Right lung (tissue), 10 donors: ENCODE data around the gene TAF4. TPM values are rescaled to one million over a fixed set of nuclear protein-coding genes. Genes with fewer than 3 reads are reported as not detected.
"Not testable (repeated sequence)": the region's sequence is repeated elsewhere in the genome, so short reads cannot be mapped to it uniquely, and the experiment has no call there.

Source experiments
- DNase-seq, 2 donors: peaks; one replicate each; pipeline ENCODE4 v3.0.0-alpha.2; 2013
- long read RNA-seq, 8 donors: transcript quantifications; one replicate each; lab custom pipeline, GENCODE V29; 2026
- polyA plus RNA-seq, 5 donors: library from polyadenylated mRNA; unstranded; fragments of 120-200 nt; gene quantifications; one replicate each; pipeline versions ENCODE4 v1.2.1 to v1.2.3, GENCODE V29; 2013; ENCODE audit warnings: inconsistent platforms in 1 of 5, low replicate concordance in 1 of 5; ENCODE audit not compliant: insufficient read length in 5 of 5, insufficient read depth in 1 of 5

TAF4 gene, protein sequence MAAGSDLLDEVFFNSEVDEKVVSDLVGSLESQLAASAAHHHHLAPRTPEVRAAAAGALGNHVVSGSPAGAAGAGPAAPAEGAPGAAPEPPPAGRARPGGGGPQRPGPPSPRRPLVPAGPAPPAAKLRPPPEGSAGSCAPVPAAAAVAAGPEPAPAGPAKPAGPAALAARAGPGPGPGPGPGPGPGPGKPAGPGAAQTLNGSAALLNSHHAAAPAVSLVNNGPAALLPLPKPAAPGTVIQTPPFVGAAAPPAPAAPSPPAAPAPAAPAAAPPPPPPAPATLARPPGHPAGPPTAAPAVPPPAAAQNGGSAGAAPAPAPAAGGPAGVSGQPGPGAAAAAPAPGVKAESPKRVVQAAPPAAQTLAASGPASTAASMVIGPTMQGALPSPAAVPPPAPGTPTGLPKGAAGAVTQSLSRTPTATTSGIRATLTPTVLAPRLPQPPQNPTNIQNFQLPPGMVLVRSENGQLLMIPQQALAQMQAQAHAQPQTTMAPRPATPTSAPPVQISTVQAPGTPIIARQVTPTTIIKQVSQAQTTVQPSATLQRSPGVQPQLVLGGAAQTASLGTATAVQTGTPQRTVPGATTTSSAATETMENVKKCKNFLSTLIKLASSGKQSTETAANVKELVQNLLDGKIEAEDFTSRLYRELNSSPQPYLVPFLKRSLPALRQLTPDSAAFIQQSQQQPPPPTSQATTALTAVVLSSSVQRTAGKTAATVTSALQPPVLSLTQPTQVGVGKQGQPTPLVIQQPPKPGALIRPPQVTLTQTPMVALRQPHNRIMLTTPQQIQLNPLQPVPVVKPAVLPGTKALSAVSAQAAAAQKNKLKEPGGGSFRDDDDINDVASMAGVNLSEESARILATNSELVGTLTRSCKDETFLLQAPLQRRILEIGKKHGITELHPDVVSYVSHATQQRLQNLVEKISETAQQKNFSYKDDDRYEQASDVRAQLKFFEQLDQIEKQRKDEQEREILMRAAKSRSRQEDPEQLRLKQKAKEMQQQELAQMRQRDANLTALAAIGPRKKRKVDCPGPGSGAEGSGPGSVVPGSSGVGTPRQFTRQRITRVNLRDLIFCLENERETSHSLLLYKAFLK
- 10 to 100 TPM; 13.0 to 17.7 (median 15.9) TPM for polyA plus RNA-seq
- long read RNA-seq, donor 1, partial matches to known transcripts, result 0 of 1 reads
- long read RNA-seq, donor 1, other reads (novel, unspliced or antisense), result 0 of 1 reads
- long read RNA-seq, donor 2, full-length matches to known transcripts, result 1 of 1 reads
- long read RNA-seq, donor 2, partial matches to known transcripts, result 0 of 1 reads
- long read RNA-seq, donor 2, other reads (novel, unspliced or antisense), result 0 of 1 reads
- long read RNA-seq, donor 3, result 0 reads
- long read RNA-seq, donor 4, partial matches to known transcripts, result 0 of 2 reads
- long read RNA-seq, donor 4, other reads (novel, unspliced or antisense), result 0 of 2 reads
- long read RNA-seq, donor 5, partial matches to known transcripts, result 0 of 1 reads
- long read RNA-seq, donor 5, other reads (novel, unspliced or antisense), result 0 of 1 reads
- long read RNA-seq, donor 6, result 0 reads
- long read RNA-seq, donor 7, transcript TAF4-208 (1 exons, 2,487 nt), result major isoform, 6 of 6 reads
- long read RNA-seq, donor 7, partial matches to known transcripts, result 0 of 6 reads
- long read RNA-seq, donor 7, other reads (novel, unspliced or antisense), result 0 of 6 reads
- long read RNA-seq, donor 8, result 0 reads

DNA sequence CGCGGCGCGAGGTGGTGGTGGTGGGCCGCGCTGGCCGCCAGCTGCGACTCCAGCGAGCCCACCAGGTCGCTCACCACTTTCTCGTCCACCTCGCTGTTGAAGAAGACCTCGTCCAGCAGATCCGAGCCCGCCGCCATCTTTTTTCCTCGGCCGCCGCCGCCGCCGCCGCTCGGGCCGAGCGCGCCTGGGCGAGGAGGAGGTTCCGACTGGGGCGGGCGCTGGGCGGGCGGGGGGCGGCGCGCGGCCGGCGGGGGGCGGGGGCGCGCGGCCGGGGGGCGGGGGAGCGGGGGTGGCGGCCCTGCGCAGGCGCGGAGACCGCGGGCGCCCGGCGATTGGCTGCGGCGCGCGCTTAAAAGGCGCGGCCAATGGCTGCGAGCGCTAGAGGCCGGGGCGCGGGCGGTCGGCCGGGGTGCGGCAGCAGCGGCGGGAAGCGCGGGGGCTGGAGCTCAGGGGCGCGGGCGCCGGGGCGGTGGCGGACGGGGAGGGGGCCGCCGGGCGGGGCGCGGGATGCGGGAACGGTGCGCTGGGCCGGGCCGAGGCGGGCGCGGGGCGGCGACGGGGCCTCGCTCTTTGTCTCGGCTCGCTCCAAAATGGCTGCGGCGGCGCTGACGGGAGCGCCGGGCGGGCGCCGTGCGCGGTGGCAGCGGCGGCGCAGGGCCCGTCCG, at the start of gene TAF4:
TSS of gene TAF4 (minus strand) at position 208 of the 665 bp plus-strand sequence. CDS start at position 137, 71 bp downstream.
- DNase-seq, result peak; percentile 66 to 74

DNA sequence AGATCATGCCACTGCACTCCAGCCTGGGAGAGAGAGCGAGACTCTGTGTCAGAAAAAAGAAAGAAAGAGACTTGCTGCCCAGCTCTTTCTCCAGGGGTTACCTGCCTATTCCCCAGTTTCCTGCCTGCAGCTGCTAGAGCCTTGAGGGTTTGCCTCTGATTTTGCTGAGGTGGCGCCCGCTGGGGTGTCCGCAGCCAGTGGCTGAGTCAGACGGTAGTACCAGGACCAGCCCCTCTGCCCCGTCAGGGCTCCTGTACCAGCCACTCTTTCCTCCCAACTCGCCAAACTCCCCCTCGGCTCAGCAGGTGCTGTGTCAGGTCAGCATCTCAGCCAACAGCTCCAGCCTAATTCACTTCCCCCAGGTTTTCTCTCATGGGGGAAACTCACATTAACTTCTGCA, 49.2 kb upstream of the TAF4 start:
- DNase-seq, result no peak

DNA sequence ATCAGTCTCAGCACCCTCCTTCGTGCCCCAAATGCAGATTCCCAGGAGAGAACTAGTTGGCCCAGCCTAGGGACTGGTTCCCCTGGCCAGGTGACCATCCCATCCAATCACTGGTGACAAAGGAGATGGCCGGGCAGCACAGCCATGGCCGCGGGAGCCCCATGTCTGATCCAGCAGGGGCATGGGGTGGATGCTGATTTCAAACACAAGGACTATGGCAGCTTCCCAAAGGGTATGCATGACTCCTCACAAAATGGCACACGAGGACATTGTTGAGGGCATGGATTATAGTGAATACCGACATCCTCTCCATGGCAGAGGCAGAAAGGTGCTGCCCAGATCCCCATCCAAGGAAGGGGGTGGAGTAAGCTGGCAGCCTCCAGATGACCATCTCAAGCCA, 46.7 kb upstream of the TAF4 start:
- DNase-seq, result no peak

DNA sequence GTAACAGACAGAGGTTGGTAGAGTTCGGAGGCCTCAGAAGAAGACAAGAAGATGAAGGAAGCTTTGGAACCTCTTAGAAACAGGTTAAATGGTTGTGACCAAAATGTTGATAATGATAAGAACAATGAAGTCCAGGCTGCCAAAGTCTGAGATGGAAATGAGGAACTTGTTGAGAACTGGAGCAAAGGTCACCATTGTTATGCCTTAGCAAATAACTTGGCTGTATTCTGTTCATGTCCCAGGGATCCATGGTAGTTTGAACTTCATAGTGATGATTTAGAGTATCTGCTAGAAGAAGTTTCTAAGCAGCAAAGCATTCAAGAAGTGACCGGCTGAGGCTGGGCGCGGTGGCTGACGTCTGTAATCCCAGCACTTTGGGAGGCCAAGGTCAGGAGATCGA, 45.5 kb upstream of the TAF4 start:
- no peak for DNase-seq

DNA sequence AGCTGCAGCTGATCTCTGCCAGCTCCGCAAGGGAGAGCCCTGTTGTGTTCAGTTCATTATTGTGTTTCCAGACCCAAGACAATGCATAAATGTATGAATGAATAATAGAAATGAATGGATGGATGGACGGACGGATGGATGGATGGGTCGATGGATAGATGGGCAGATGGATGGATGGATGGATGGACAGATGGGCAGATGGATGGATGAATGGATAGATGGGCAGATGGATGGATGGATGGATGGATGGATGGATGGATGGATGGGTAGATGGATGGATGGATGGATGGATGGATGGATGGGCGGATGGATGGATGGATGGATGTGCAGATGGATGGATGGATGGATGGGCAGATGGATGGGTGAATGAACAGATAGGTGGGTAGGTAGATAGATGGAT, 39.9 kb upstream of the TAF4 start:
- DNase-seq, result no peak

DNA sequence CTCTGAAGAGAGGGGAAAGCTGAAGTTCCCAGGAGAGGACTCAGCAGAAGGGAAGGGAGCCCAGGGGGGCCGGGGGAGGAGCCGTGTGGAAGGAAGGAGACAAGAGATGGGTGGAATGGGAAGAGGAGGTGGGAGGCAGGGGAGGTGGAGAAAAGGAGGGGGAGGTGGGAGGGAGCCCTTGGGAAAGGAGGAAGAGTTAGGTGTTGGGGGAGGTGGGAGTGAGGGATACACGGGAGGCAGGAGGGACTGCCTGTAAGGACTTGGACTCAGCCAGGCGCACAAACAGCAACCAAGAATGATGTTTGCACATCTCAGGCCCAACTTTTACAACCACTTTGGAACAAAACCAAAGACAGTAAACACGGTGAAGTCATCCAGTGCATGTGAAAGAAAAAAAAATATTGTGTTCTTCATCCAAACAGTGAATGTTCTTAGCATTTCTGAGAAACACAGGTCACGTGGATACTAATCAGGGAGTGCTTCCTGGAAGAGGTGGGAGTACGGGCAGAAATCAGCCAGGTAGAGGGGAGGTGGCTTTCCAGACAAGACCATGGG, 39.2 kb upstream of the TAF4 start:
- DNase-seq, result no peak

DNA sequence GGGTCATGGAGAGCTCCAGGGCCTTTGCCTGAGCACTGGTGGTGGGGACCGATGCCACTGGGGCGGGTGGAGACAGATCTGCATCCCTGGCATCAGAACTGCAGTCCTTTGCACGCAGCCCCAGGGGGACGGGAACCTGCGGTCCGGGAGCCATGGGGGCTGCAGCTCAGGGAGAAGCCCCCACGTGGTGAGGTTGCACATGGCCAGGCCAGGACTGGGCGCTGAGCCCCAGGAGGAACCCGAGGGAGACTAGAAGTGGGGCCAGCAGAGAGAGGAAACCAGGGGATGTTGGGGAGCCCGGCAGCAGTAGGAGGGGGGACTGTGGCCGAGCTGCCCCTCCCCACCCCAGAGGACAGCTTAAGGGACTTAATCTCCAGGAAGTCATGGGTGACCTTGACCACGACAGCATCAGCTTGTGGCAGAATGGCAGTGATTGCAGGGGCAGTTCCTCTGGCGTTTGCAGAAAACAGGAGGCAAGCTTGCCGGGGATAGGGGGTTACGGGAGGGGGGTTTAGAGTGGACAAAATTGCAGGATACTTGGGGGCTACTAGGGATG, 38.6 kb upstream of the TAF4 start:
- no peak for DNase-seq

DNA sequence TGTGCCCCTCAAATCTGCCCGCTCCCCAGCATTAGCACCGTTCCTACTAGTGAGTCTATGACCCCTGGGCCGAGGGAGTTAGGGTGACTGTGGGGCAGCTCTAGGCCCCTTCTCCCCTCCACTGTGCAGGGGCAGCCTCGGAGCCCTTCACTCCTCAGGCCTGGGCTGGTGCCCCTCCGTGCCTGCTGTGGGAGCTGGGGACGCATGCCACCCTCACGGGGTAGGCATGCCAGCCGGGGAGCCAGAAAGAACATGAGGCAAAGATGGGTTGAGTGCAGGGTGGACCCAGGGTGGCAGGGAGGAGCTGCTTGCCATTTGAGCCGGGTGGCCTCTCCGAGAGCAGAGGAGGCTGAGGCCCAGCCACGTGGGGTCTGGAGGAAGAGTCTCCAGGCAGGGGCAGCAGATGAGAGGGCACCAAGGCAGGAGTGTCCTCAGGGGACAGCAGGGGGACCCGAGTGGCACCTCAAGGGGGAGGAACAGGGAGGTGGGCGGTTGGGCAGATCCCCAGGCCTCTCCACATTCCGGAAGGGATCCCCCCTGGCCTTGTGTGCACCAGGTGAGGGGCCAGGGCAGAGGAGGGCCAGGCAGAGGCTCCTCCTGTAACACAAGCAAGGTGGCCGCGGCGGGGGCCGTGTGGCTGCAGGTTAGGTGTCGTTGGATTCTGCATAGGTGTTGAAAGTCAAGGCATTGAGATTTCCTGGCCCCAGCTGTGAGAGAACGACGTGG, 38.0 kb upstream of the TAF4 start:
- no peak for DNase-seq

DNA sequence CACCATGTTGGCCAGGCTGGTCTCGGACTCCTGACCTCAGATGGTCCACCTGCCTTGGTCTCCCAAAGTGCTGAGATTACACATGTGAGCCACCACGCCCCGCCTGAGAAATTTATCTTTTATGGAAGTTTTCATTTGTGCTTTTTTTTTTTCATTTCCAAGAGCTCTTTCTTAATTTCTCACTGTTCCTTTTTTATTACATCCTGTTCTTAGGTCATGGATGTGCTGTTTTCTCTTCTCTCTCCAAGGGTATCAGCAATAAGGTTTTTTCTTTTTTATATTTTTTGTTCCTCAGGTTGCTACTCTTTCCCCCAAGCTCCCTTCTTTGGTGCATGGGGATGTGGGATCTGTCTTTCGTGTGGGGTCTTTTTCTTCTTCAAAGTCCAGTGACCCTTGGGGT, 35.4 kb upstream of the TAF4 start:
- DNase-seq, result no peak

DNA sequence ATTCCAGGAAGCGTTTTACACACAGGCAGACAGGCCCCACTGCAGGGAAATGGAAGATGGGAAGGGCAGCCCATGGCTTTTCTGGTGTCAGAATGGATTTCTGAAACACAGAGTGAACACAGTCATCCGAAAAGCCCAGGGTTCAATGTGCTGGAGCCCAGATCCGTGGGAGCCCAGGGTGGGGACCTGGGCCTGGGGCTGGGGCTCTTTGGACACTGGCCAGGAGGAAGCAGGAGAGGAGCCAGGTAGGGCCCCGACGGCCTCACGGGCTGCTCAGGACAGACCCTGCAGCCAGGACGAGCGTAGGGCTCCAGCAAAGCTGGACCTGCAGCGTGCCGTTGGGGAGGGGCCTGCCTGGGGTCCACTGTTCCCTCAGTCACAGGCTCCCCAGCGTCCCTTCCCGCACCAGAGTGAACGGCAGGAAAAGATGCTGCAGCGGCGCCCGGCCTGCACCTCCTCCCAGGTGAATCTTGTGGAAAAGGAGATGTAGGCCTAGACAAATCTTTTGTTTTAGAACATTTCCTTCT, 32.3 kb upstream of the TAF4 start:
- DNase-seq, result no peak

DNA sequence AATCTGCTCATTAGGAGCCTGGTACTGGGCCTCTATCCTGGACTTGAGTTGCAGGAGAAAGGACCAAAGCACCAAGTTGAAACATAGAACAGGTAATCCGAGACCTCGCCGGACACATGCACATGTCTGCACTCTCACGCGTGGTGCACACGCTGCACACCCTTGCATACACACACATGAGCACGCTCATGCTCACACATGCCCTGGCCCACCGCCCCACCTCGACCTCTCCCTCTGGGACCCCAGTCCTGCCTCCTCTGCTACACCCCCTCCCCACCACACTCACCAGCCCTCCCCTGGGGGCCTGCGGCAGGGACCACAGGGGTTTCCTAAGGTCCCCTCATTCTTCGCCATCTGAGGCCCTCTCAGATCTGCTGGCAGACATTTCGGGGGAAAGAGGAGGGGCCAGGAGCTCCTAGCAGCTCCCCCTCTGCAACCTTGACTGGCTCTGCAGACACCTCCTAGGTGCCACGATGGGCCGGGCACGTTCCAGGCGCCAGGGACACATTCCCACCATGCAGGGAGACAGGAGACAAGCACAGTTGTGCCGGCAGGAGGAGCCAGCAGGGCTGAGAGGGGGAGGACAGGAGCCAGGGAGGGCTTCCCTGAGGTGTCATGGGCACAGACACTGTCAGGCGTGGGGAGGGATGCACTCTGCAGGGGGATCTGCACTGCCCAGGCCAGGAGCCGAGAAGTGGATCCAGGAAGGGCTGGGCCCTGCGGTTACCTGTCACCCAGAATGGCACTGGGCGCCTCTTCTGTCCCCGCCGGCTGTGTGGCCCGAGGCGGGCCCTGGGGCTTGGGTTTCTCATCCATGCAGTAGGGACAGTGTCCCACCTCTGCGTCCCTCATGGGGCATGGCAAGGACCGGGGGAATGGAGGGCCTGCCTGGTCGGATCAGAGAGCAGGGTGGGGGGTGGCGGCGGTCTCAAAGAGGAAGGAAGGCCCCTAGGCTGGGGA, 31.0 kb upstream of the TAF4 start:
- DNase-seq, result no peak

DNA sequence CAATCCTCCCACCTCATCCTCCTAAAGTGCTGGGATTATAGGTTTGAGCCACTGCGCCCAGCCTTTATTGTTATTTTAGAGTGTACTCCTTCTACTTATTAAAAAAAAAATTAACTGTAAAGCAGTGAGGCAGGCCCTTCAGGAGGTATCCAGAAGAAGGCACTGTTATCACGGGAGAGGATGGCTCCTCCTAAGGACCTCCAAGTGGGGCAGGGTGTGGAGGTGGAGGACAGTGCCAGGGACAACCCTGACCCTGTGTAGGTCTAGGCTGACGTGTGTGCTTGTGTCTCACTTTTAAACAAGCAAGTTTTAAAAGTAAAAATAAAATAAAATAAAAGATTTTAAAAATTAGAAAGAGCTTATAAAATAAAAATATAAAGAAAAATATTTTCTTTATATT, 23.7 kb upstream of the TAF4 start:
- DNase-seq, result no peak

DNA sequence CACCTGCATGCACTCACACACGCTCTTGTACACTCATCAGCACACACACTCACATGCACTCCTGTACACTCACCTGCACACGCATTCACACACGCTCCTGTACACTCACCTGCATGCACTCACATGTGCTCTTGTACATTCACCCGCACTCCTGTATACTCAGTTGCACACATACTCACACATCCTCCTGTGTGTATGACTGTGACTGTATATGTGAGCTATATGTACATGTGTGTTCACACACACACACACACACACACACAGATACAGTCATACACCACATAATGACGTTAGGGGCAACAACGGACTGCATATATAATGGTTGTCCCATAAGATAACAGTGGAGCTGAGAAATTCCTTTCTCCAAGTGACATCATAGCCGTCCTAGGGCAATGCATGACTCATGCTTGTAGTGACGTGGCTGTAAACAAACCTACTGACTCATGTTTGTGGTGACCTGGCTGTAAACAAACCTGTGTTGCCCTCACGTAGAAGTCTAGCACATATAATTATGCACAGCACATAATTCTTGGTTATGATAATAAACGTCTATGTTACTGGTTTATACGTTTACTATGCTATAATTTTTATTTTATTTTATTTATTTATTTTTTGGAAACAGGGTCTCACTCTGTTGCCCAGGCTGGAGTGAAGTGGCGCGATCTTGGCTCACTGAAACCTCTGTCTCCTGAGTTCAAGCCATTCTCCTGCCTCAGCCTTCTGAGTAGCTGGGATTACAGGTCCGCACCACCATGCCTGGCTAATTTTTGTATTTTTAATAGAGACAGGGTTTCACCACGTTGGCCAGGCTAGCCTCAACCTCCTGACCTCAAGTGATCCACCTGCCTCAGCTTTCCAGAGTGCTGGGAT, 22.8 kb upstream of the TAF4 start:
- DNase-seq, result no peak

DNA sequence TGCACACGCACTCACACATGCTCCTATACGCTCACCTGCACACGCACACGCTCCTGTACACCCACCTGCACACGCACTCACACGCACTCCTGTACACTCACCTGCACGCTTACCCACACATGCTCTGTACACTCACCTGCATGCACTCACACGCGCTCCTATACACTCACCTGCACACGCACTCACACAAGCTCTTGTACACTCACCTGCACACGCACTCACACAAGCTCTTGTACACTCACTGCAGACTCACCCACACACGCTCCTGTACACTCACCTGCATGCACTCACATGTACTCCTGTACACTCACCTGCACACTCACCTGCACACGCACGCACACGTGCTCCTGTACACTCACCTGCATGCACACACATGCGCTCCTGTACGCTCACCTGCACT, 22.0 kb upstream of the TAF4 start:
- no peak for DNase-seq

DNA sequence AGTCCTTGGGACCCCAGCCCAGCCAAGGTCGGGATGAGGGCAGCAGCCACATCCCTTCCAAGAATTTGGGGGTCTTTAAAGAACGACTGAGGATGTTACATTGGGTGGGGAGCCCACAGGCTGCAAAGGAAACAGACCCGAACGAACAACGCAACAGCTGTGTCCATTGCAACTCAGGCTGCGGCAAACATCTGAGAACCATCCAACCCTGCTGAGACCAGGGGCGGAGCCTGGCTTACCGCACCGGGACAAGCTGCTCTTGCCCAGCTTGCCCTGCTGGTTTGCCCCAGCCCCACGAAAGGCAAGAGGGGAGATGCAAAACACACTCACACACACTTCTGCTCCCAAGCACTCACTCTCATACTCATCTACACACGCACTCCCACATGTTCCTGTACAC, 21.5 kb upstream of the TAF4 start:
- no peak for DNase-seq

DNA sequence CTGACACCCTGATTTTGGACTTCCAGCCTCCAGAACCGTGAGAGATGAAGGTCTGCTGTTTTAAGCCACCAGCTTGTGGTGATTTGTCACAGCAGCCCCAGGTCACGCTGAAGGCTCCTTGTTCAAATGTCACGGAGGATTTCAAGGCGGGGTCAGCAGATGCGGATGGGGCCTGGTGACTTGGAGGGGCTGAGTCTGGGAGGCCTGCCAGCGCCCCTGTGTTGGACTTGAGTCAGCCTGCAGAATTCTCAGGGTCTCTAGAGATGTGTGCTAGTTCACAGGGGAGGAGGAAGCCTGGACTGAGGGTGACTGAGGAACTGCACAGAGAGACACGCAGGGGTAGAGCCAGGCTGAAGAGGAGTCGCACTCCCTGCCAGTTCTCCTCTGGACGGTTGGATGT, 19.5 kb upstream of the TAF4 start:
- DNase-seq, result no peak

DNA sequence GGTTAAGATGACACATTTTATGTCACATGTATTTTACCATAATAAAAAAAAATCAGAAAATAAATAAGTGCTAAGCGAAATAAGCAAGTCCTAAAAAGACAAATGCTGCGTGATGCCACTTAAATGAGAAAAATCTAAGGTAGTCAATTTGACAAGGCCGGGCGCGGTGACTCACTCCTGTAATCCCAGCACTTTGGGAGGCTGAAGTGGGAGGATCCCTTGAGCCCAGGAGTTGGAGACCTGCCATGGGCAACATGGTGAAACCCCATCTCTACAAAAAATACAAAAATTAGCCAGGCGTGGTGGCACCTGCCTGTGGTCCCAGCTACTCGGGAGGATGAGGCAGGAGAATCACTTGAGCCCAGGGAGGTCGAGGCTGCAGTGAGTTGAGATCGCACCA, 18.5 kb upstream of the TAF4 start:
- not testable (repeated sequence) for DNase-seq
